IMR-90 (cell line): ENCODE data around the gene CFAP45. TPM values are rescaled to one million over a fixed set of nuclear protein-coding genes. Genes with fewer than 3 reads are reported as not detected.

ENCODE experiments used
- ATAC-seq: fragments of 200-7000 bp; cut with Tn5 transposase; 2 replicates; pipeline ENCODE4 v1.9.1; 2020; ENCODE audit warnings: low read depth, mild to moderate bottlenecking, moderate library complexity
- BruUV-seq: library from RNA; stranded (reverse); fragments of 400-500 nt; replicated peaks from 2 replicates; lab custom pipeline; 2021; lab: Mats Ljungman, UMichigan
- CTCF ChIA-PET: fragments of 300-600 bp; formaldehyde crosslinking; extraction: SDS; loops from one replicate; lab custom pipeline; 2021; ENCODE audit warnings: antibody characterized with exemption; lab: Yijun Ruan, JAX
- POLR2A ChIA-PET: fragments of 300-600 bp; sonication (Branson Sonifier 250); formaldehyde crosslinking; loops from one replicate; lab custom pipeline; 2022; ENCODE audit warnings: antibody characterized with exemption; ENCODE audit not compliant: unreplicated experiment; lab: Charles Lee
- DNase-seq: peaks from one replicate; pipeline ENCODE4 v3.0.0; 2013
- H2AFZ ChIP-seq: replicated peaks from 2 replicates; pipeline ENCODE3; 2013; ENCODE audit warnings: low read length, mild to moderate bottlenecking; ENCODE audit not compliant: poor library complexity
- H2AK5ac ChIP-seq: 2 replicates; pipeline ENCODE4 v1.6.1; 2013; ENCODE audit warnings: low read depth, low read length, inconsistent platforms
- H2AK9ac ChIP-seq: replicated peaks from 2 replicates; pipeline ENCODE3; 2013; ENCODE audit warnings: mild to moderate bottlenecking, low read depth, low read length, moderate library complexity; ENCODE audit not compliant: poor library complexity
- H2BK120ac ChIP-seq: 2 replicates; pipeline ENCODE4 v1.6.1; 2013; ENCODE audit warnings: low read depth, low read length, inconsistent platforms
- H2BK15ac ChIP-seq: 3 replicates; pipeline ENCODE4 v1.6.1; 2013; ENCODE audit warnings: low read depth, low read length, inconsistent platforms
- H2BK20ac ChIP-seq: 2 replicates; pipeline ENCODE4 v1.6.1; 2013; ENCODE audit warnings: low read depth, mild to moderate bottlenecking, inconsistent platforms, low read length, moderate library complexity
- H2BK5ac ChIP-seq: 2 replicates; pipeline ENCODE4 v1.6.1; 2013; ENCODE audit warnings: mild to moderate bottlenecking, low read depth, low read length, inconsistent platforms; ENCODE audit not compliant: poor library complexity, severe bottlenecking
- H3K14ac ChIP-seq: replicated peaks from 2 replicates; pipeline ENCODE4 v1.6.1; 2013; ENCODE audit warnings: low read depth, low read length, inconsistent platforms
- H3K18ac ChIP-seq: 2 replicates; pipeline ENCODE4 v1.6.1; 2013; ENCODE audit warnings: low read depth, low read length, control low read depth
- H3K23ac ChIP-seq: 2 replicates; pipeline ENCODE4 v1.6.1; 2013; ENCODE audit warnings: low read depth, low read length, inconsistent platforms
- H3K27ac ChIP-seq: 2 replicates; pipeline ENCODE4 v1.5.1; 2013; ENCODE audit warnings: mild to moderate bottlenecking, control low read depth, low read length; ENCODE audit not compliant: insufficient read depth
- H3K27me3 ChIP-seq: 2 replicates; pipeline ENCODE4 v1.6.1; 2013; ENCODE audit warnings: low read length; ENCODE audit not compliant: control insufficient read depth, insufficient read depth
- H3K36me3 ChIP-seq: 2 replicates; pipeline ENCODE4 v1.6.1; 2013; ENCODE audit warnings: low read length, mixed read lengths; ENCODE audit not compliant: control insufficient read depth, insufficient read depth
- H3K4ac ChIP-seq: 2 replicates; pipeline ENCODE4 v1.6.1; 2013; ENCODE audit warnings: low read depth, low read length, inconsistent platforms
- H3K4me1 ChIP-seq: 2 replicates; pipeline ENCODE4 v1.6.1; 2013; ENCODE audit warnings: low read length, mixed read lengths; ENCODE audit not compliant: control insufficient read depth, insufficient read depth
- H3K4me2 ChIP-seq: 2 replicates; pipeline ENCODE4 v1.6.1; 2013; ENCODE audit warnings: low read depth, mild to moderate bottlenecking, control low read depth, low read length, moderate library complexity
- H3K4me3 ChIP-seq: 2 replicates; pipeline ENCODE4 v1.5.1; 2013; ENCODE audit warnings: low read depth, mild to moderate bottlenecking, control low read depth, low read length, moderate library complexity; ENCODE audit not compliant: insufficient read depth
- H3K56ac ChIP-seq: 2 replicates; pipeline ENCODE4 v1.6.1; 2013; ENCODE audit warnings: low read length, inconsistent platforms; ENCODE audit not compliant: insufficient read depth; ENCODE audit errors: extremely low read depth
- H3K79me1 ChIP-seq, 2 experiments: 2 replicates each; pipeline ENCODE4 v1.6.1; 2013; ENCODE audit warnings: low read length in 2 of 2, inconsistent platforms in 1 of 2, low read depth in 1 of 2
- H3K9ac ChIP-seq: 2 replicates; pipeline ENCODE4 v1.6.1; 2013; ENCODE audit warnings: low read depth, low read length, control low read depth
- H3K9me1 ChIP-seq: 2 replicates; pipeline ENCODE4 v1.6.1; 2013; ENCODE audit warnings: low read length, inconsistent platforms; ENCODE audit not compliant: insufficient read depth
- H3K9me3 ChIP-seq: 2 replicates; pipeline ENCODE4 v1.6.1; 2013; ENCODE audit warnings: low read length; ENCODE audit not compliant: control insufficient read depth, insufficient read depth
- H4K20me1 ChIP-seq: 2 replicates; pipeline ENCODE4 v1.6.1; 2013; ENCODE audit warnings: low read length, inconsistent platforms; ENCODE audit not compliant: insufficient read depth
- H4K5ac ChIP-seq: 2 replicates; pipeline ENCODE4 v1.6.1; 2013; ENCODE audit warnings: mild to moderate bottlenecking, low read depth, low read length, control low read depth
- H4K8ac ChIP-seq, 2 experiments: 2 replicates each; pipeline ENCODE4 v1.6.1; 2013; ENCODE audit warnings: low read depth in 2 of 2, low read length in 2 of 2, control low read depth in 1 of 2, inconsistent platforms in 1 of 2
- H4K91ac ChIP-seq: 2 replicates; pipeline ENCODE4 v1.6.1; 2013; ENCODE audit warnings: low read depth, low read length, inconsistent platforms; ENCODE audit not compliant: insufficient read depth
- CEBPB ChIP-seq: IDR thresholded peaks from 2 replicates; pipeline ENCODE4 v1.6.1; 2012; ENCODE audit warnings: low read depth, low read length, improper control_type of control experiment
- CHD1 ChIP-seq: IDR thresholded peaks from 2 replicates; pipeline ENCODE4 v1.6.1; 2012; ENCODE audit warnings: low read depth, low read length, improper control_type of control experiment
- RAD21 ChIP-seq: IDR thresholded peaks from 2 replicates; pipeline ENCODE4 v1.6.1; 2012; ENCODE audit warnings: low read length, improper control_type of control experiment
- RCOR1 ChIP-seq: IDR thresholded peaks from 2 replicates; pipeline ENCODE4 v1.6.1; 2012; ENCODE audit warnings: mild to moderate bottlenecking, low read length, improper control_type of control experiment; ENCODE audit not compliant: insufficient replicate concordance
- RFX5 ChIP-seq: IDR thresholded peaks from 2 replicates; pipeline ENCODE4 v1.8.0; 2012; ENCODE audit warnings: low read depth, mild to moderate bottlenecking, low read length, moderate library complexity
- WGBS, 2 experiments: methylation state at CpG; one replicate each; pipeline versions ENCODE4 v1.1.5 to v1.1.7; 2013; ENCODE audit warnings: missing lambda C conversion rate in 2 of 2; ENCODE audit not compliant: insufficient read length in 1 of 2; ENCODE audit errors: extremely low coverage in 2 of 2; 5-methylcytosine and 5-hydroxymethylcytosine counted together
- dilution Hi-C: fragments of 300-500 bp; cut with HindIII; formaldehyde crosslinking; loops from one replicate; pipeline ENCODE4 v1.14.3; 2018; ENCODE audit warnings: low sequenced_read_pairs; ENCODE audit not compliant: unreplicated experiment
- in situ Hi-C: fragments of 300-500 bp; cut with MboI; formaldehyde crosslinking; loops from 3 replicates; pipeline ENCODE4 v1.14.3; 2019; ENCODE audit warnings: low sequenced_read_pairs, inconsistent platforms, mixed read lengths
- intact Hi-C: fragments of 100-400 bp; cut with micrococcal nuclease; formaldehyde crosslinking; loops from 2 replicates; pipeline ENCODE4 v1.10.0; 2022
- polyA plus RNA-seq, 3 experiments: library from polyadenylated mRNA; depleted of rRNA; stranded (reverse); fragments of >200 nt; gene quantifications; 2 replicates each; pipeline ENCODE4 v1.2.3, GENCODE V29; 2012; ENCODE audit warnings: low replicate concordance in 1 of 3
- total RNA-seq: library from RNA; depleted of rRNA; stranded (reverse); fragments of >200 nt; gene quantifications from 2 replicates; pipeline ENCODE4 v1.2.3, GENCODE V29; 2012

CFAP45 gene
- total and polyA plus RNA-seq, 2 of the 4 experiments (the other 2 are of a cell fraction): 0.51 to 0.72 TPM

DNA sequence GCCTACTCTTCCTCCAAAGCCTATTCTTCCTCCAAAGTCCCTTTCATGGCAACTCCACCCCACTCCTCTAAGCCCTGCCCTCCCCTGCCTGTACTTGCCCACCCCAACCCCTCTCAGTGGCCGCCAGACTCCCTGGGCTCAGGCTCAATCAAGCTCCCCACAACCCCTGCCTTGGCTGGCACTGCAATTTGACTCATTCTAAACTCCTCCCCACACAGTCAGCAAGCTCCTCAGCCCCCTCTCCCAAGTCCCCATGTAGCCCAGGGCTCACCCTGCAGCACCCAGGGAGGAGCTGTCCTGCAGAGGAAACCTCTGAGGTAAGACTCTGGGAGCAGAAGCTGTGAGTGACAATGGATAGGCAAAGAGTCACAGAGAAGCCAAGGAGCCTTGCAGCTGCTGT lies 33.9 kb downstream of the CFAP45 start:
- Histone ChIP-seq H4K91ac (no peak overlapping the region), H4K20me1 (no peaks in the 10 kb centered on the region), H3K18ac (no peak overlapping the region), H2BK120ac (no peak overlapping the region), H3K14ac (no peak overlapping the region), H2AK5ac (no peak overlapping the region), H3K79me1 (no peaks in the 10 kb centered on the region), H3K4me1 (peaks cover 8% of the 10 kb centered on the region), H3K4me3 (no peak overlapping the region), H3K4me2 (no peak overlapping the region), H2BK20ac (no peak overlapping the region), H2AFZ (no peak overlapping the region), H3K56ac (no peak overlapping the region), H3K23ac (no peak overlapping the region), H2BK5ac (no peak overlapping the region), H3K27me3 (peaks cover 2% of the 10 kb centered on the region; the same call in 1 of the 2 replicates), H4K8ac (no peak overlapping the region), H4K5ac (no peak overlapping the region), H2AK9ac (no peak overlapping the region), H3K36me3 (no peaks in the 10 kb centered on the region), H2BK15ac (no peak overlapping the region), H3K4ac (no peak overlapping the region), H3K9me3 (no peaks in the 10 kb centered on the region), H3K27ac (no peak overlapping the region), H3K9ac (no peak overlapping the region), H3K9me1 (0 out of 2 replicates have a peak, but pooled peaks cover 3% of the 10 kb centered on the region)
- dilution Hi-C loops (no loop called here), intact Hi-C loops (no loop called here), in situ Hi-C loops (no loop called here)
- TF ChIP-seq RAD21: no peak
- no peak for TF ChIP-seq RFX5
- TF ChIP-seq RCOR1: no peak
- TF ChIP-seq CHD1: no peak
- no peak for TF ChIP-seq CEBPB
- no peak for ATAC-seq
- WGBS, 2 experiments: no CpG with 5 or more reads among the region's 1 CpG
- ChIA-PET POLR2A (no interaction called here), CTCF (no interaction called here)
- BruUV-seq: no TSS peak
- DNase-seq: no peak
